EL (cell line): Measurements from ENCODE around the gene NSMF.
"Not testable (repeated sequence)": the region's sequence is repeated elsewhere in the genome, so short reads cannot be mapped to it uniquely, and the experiment has no call there.

Source experiments
- DNase-seq: peaks from one replicate; pipeline ENCODE4 v3.0.0-alpha.2; 2016

The NSMF gene

GRCh38 chr9:137428841-137429545, 30.1 kb downstream of the NSMF start:
- no peak for DNase-seq

GRCh38 chr9:137428311-137428630, 30.9 kb downstream of the NSMF start:
- no peak for DNase-seq

- no peak for DNase-seq
These were observed 31.5 kb downstream of the NSMF start for GRCh38 chr9:137427454-137428310.

- no peak for DNase-seq
These were observed 33.0 kb downstream of the NSMF start for GRCh38 chr9:137426018-137426681.

GRCh38 chr9:137423514-137424291, 35.4 kb downstream of the NSMF start:
- DNase-seq: peak; percentile 62

GRCh38 chr9:137422604-137423513, 36.3 kb downstream of the NSMF start, which contains the start of the genes EXD3 and NOXA1:
TSS of gene EXD3 (minus strand) at chr9:137423162. CDS start at chr9:137395357, 27,805 bp downstream.
TSS of gene NOXA1 (plus strand) at chr9:137423393. CDS start at chr9:137423530, 137 bp downstream.
- DNase-seq: peak; percentile 91

- DNase-seq: no peak
These were observed 37.1 kb downstream of the NSMF start for GRCh38 chr9:137421838-137422603.

- peak; percentile 15 for DNase-seq
These were observed 41.7 kb downstream of the NSMF start for GRCh38 chr9:137417161-137418021.

- no peak for DNase-seq
These were observed 42.5 kb downstream of the NSMF start for GRCh38 chr9:137416563-137417151.

- DNase-seq: no peak
These were observed 43.0 kb downstream of the NSMF start for GRCh38 chr9:137416006-137416562.

- DNase-seq: no peak
These were observed 43.7 kb downstream of the NSMF start for GRCh38 chr9:137415451-137415850.

GRCh38 chr9:137412431-137412830, 46.7 kb downstream of the NSMF start:
- no peak for DNase-seq

GRCh38 chr9:137411645-137412380, 47.3 kb downstream of the NSMF start:
- peak; percentile 92 for DNase-seq

GRCh38 chr9:137411260-137411644, 47.9 kb downstream of the NSMF start:
- DNase-seq: no peak

- DNase-seq: no peak
These were observed 48.3 kb downstream of the NSMF start for GRCh38 chr9:137410891-137411249.

GRCh38 chr9:137410236-137410890, 48.8 kb downstream of the NSMF start:
- DNase-seq: not testable (repeated sequence)

GRCh38 chr9:137409515-137409914, 49.6 kb downstream of the NSMF start:
- DNase-seq: no peak
